Activated CD4-positive, alpha-beta memory T cell treated with anti-CD3 and anti-CD28 coated beads, Interleukin-2, amount 10 ng/mL, durations not matched to agents 7 days and 5 days (primary cell): ENCODE data around the gene LAMB4. TPM values are rescaled to one million over a fixed set of nuclear protein-coding genes. Genes with fewer than 3 reads are reported as not detected.

Experiments used
- CTCF ChIA-PET: fragments of 350-600 bp; sonication (Branson Sonifier 250); formaldehyde crosslinking; loops from one replicate; lab custom pipeline; 2021; ENCODE audit warnings: antibody characterized with exemption, inconsistent platforms; lab: Charles Lee
- POLR2A ChIA-PET: fragments of 350-600 bp; sonication (Branson Sonifier 250); formaldehyde crosslinking; loops from one replicate; lab custom pipeline; 2021; ENCODE audit warnings: antibody characterized with exemption; lab: Charles Lee
- DNase-seq: peaks from one replicate; pipeline ENCODE4 v3.0.0-alpha.2; 2020
- H3K27ac Mint-ChIP-seq: one replicate; pipeline ENCODE4 v1.8.0; 2021; ENCODE audit warnings: mild to moderate bottlenecking, mixed read lengths
- H3K27me3 Mint-ChIP-seq: one replicate; pipeline ENCODE4 v1.8.0; 2021; ENCODE audit warnings: mixed read lengths
- H3K36me3 Mint-ChIP-seq: one replicate; pipeline ENCODE4 v1.8.0; 2021; ENCODE audit warnings: low read depth, mixed read lengths
- H3K4me1 Mint-ChIP-seq: one replicate; pipeline ENCODE4 v1.8.0; 2021; ENCODE audit warnings: mixed read lengths
- H3K4me3 Mint-ChIP-seq: one replicate; pipeline ENCODE4 v1.8.0; 2021; ENCODE audit warnings: mild to moderate bottlenecking, mixed read lengths
- H3K9me3 Mint-ChIP-seq: one replicate; pipeline ENCODE4 v1.8.0; 2021; ENCODE audit warnings: mixed read lengths
- total RNA-seq, 2 experiments: library from RNA; stranded (reverse); gene quantifications; one replicate each; pipeline ENCODE4 v1.2.3, GENCODE V29; 2021

LAMB4 gene, protein sequence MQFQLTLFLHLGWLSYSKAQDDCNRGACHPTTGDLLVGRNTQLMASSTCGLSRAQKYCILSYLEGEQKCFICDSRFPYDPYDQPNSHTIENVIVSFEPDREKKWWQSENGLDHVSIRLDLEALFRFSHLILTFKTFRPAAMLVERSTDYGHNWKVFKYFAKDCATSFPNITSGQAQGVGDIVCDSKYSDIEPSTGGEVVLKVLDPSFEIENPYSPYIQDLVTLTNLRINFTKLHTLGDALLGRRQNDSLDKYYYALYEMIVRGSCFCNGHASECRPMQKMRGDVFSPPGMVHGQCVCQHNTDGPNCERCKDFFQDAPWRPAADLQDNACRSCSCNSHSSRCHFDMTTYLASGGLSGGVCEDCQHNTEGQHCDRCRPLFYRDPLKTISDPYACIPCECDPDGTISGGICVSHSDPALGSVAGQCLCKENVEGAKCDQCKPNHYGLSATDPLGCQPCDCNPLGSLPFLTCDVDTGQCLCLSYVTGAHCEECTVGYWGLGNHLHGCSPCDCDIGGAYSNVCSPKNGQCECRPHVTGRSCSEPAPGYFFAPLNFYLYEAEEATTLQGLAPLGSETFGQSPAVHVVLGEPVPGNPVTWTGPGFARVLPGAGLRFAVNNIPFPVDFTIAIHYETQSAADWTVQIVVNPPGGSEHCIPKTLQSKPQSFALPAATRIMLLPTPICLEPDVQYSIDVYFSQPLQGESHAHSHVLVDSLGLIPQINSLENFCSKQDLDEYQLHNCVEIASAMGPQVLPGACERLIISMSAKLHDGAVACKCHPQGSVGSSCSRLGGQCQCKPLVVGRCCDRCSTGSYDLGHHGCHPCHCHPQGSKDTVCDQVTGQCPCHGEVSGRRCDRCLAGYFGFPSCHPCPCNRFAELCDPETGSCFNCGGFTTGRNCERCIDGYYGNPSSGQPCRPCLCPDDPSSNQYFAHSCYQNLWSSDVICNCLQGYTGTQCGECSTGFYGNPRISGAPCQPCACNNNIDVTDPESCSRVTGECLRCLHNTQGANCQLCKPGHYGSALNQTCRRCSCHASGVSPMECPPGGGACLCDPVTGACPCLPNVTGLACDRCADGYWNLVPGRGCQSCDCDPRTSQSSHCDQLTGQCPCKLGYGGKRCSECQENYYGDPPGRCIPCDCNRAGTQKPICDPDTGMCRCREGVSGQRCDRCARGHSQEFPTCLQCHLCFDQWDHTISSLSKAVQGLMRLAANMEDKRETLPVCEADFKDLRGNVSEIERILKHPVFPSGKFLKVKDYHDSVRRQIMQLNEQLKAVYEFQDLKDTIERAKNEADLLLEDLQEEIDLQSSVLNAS (N-terminal part only)
- not detected for total RNA-seq

DNA sequence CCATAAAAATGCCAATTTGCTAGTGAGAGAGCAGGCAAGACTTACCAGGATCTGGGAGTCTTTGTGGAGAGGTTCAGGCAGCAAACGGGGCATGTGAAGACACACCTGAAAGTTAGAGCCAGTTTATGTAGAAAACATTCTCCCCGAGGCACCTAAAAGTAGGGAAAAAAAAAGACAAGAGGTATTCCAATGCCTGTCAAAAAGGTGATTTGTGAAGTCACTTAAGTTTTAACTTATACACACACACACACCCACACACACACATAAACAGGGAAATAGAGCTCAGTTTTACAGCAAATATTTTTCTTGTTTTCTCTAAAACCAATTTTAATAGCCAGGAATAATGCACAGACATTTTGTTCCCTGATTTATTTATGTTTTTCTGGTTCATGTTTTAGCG lies at the start of gene LAMB4:
Gene LAMB4, minus strand, starts transcription at position 101 of the 400 bp plus-strand sequence. CDS start 7,197 bp downstream, outside the sequence.
- ChIA-PET CTCF (interaction anchor here (1.9 kb wide), 1 partner anchor 15 kb away, joined by 7 read pairs; no protein-coding TSS in a partner anchor), POLR2A (no interaction called here)
- H3K36me3 Mint-ChIP-seq = no peaks in the 10 kb centered on the region
- DNase-seq = no peak
- peaks cover 43% of the 10 kb centered on the region for H3K27me3 Mint-ChIP-seq
- H3K9me3 Mint-ChIP-seq = no peaks in the 10 kb centered on the region
- no peak within 1 kb of the TSS for H3K27ac Mint-ChIP-seq
- peaks cover 5% of the 10 kb centered on the region for H3K4me1 Mint-ChIP-seq
- no peak within 1 kb of the TSS for H3K4me3 Mint-ChIP-seq

GRCh38 chr7:108178398-108178797 lies 48.2 kb upstream of the LAMB4 start:
- Mint-ChIP-seq H3K9me3 (no peaks in the 10 kb centered on the region), H3K4me3 (no peak overlapping the region), H3K36me3 (no peaks in the 10 kb centered on the region), H3K27me3 (peaks cover 12% of the 10 kb centered on the region), H3K4me1 (no peaks in the 10 kb centered on the region), H3K27ac (no peak overlapping the region)
- no peak for DNase-seq
- POLR2A ChIA-PET = no interaction called here
- CTCF ChIA-PET = interaction anchor here (1.2 kb wide), 1 partner anchor 279 kb away, joined by 3 read pairs; no protein-coding TSS in a partner anchor

DNA sequence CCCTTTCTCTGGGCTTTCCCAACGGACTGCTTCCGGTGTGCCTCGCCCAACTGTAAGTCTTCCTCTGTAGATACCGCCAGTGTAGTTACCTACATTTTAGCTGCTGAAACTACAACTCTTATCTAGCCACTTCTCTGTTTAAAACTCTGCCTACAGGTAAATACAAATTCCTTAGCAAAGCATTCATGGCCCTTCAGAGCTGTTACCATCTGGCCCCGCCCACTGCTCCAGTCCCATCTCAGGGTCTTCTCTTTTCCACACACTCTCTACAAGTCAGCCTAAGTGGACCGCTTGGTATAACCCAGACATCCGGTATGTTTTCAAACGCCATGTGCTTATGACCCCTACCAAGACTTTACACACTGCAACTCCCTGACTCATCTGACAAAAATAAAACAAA lies 41.0 kb upstream of the LAMB4 start:
- no peak overlapping the region for H3K4me3 Mint-ChIP-seq
- no peak for DNase-seq
- H3K4me1 Mint-ChIP-seq = no peaks in the 10 kb centered on the region
- H3K9me3 Mint-ChIP-seq = no peaks in the 10 kb centered on the region
- ChIA-PET CTCF (interaction anchor here (1.6 kb wide), 1 partner anchor 326 kb away, joined by 5 read pairs; no protein-coding TSS in a partner anchor), POLR2A (no interaction called here)
- H3K27me3 Mint-ChIP-seq = peaks cover 6% of the 10 kb centered on the region
- H3K36me3 Mint-ChIP-seq = no peaks in the 10 kb centered on the region
- H3K27ac Mint-ChIP-seq = no peak overlapping the region

- no peaks in the 10 kb centered on the region for H3K36me3 Mint-ChIP-seq
- peaks cover 6% of the 10 kb centered on the region for H3K27me3 Mint-ChIP-seq
- H3K4me1 Mint-ChIP-seq = no peaks in the 10 kb centered on the region
- H3K4me3 Mint-ChIP-seq = no peak overlapping the region
- H3K9me3 Mint-ChIP-seq = no peaks in the 10 kb centered on the region
- H3K27ac Mint-ChIP-seq = no peak overlapping the region
- ChIA-PET POLR2A (no interaction called here), CTCF (interaction anchor here (1.6 kb wide), 1 partner anchor 327 kb away, joined by 5 read pairs; no protein-coding TSS in a partner anchor)
- DNase-seq = no peak
These were observed 40.1 kb upstream of the LAMB4 start for GRCh38 chr7:108170251-108170650.

DNA sequence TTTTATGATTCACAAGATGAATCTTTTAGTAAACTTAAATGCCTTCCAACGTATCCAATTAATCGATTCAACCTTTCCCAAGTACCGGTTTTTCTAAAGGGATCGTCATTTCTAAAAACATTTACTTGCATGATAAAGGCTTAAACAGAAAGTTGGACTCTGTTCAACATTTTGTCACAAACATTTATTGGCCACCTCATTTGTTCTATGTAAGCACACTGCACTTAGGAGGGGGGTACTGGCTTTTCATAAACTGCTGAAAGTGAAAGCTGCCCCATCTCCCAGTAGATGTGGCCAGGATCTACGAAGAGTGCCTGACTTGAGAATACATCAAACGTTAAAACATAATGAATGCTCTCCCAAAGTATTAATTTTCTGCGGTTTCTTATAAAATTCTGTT lies 37.3 kb upstream of the LAMB4 start:
- no peak overlapping the region for H3K27ac Mint-ChIP-seq
- ChIA-PET POLR2A (no interaction called here), CTCF (no interaction called here)
- no peaks in the 10 kb centered on the region for H3K9me3 Mint-ChIP-seq
- H3K4me1 Mint-ChIP-seq = no peaks in the 10 kb centered on the region
- no peak overlapping the region for H3K4me3 Mint-ChIP-seq
- peaks cover 4% of the 10 kb centered on the region for H3K27me3 Mint-ChIP-seq
- no peaks in the 10 kb centered on the region for H3K36me3 Mint-ChIP-seq
- DNase-seq = no peak

DNA sequence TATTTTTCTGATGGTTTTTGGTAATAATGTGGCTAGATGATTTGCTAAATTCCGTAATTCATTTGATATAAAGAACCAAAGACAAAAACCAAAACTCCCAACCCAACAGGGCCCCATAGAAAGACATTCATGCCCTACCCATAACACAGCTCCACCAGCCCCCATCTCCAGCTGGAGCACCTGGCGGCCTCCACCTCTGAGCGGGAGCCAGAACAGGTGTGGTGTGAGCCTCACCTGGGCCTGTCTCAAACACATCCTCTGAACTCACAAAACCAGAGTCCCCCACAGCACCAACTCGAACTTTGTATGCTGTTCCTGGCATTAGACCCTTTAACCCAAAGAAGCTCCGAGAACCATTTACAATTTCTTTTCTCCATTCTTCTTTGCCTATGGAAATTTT lies 36.5 kb upstream of the LAMB4 start:
- Mint-ChIP-seq H3K4me1 (no peaks in the 10 kb centered on the region), H3K27me3 (peaks cover 4% of the 10 kb centered on the region), H3K36me3 (no peaks in the 10 kb centered on the region), H3K27ac (no peak overlapping the region), H3K9me3 (no peaks in the 10 kb centered on the region), H3K4me3 (no peak overlapping the region)
- POLR2A ChIA-PET = no interaction called here
- DNase-seq = no peak
- CTCF ChIA-PET = no interaction called here

DNA sequence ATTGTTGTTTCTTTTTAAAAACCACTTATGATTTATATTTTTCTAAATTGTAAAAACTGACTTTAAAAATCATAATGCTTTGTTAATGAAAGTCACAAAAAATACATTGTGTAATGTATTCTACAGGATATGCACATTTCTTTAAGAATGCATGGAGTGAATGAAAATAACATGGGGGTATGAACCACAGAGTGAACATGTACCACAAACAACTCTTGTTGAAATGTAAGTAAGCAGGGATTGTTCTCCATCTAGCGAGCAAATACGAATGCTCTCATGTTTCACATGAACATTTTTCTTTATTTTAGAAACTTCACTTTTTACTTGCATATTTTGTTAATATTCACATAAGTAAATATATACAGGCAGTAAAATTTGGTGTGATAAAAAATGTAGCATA lies 35.6 kb upstream of the LAMB4 start:
- peaks cover 7% of the 10 kb centered on the region for H3K27me3 Mint-ChIP-seq
- H3K4me3 Mint-ChIP-seq = no peak overlapping the region
- POLR2A ChIA-PET = no interaction called here
- DNase-seq = no peak
- no peaks in the 10 kb centered on the region for H3K9me3 Mint-ChIP-seq
- no peaks in the 10 kb centered on the region for H3K4me1 Mint-ChIP-seq
- H3K27ac Mint-ChIP-seq = no peak overlapping the region
- CTCF ChIA-PET = no interaction called here
- no peaks in the 10 kb centered on the region for H3K36me3 Mint-ChIP-seq

DNA sequence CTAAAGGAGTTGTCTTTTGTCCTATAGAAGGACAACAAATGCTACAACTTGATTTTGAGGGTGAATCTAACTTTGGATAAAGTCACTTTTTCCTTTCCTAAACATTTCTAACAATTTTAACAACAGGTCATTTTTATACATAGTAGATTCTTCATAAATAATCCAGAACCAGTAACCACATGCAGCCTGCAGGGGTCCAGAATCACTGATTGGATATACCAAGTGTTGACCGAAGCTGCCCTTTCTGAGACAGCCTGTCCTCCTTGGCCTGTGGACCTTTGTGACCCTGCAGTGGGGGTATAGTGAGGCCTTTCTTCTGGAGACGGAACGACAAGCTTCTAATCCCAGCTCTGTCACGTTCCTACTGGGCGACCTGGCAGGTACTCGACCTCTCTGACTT lies 34.8 kb upstream of the LAMB4 start:
- ChIA-PET CTCF (no interaction called here), POLR2A (no interaction called here)
- Mint-ChIP-seq H3K36me3 (no peaks in the 10 kb centered on the region), H3K27ac (no peak overlapping the region), H3K4me1 (no peaks in the 10 kb centered on the region), H3K9me3 (no peaks in the 10 kb centered on the region), H3K27me3 (peaks cover 7% of the 10 kb centered on the region), H3K4me3 (no peak overlapping the region)
- DNase-seq = no peak

DNA sequence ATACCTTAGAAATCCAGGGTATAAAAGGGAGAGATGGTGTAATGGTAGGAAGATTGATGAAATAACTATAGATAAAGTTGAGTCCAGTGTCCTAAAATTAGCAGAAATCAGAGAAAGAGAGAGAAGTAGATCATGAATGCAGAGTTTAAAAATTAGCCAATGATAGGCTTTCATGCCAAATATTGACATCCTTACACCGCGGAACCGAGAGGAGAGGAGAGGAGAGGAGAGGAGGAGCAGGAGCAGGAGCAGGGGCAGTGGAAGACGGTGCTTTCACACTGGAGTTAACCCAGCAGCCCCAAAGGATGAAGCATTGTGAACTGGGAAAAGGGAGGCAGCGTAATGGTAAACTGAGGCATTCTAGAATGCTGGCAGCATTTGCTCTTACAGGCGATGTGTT lies 34.2 kb upstream of the LAMB4 start:
- H3K4me1 Mint-ChIP-seq = no peaks in the 10 kb centered on the region
- no peak for DNase-seq
- H3K4me3 Mint-ChIP-seq = no peak overlapping the region
- H3K27me3 Mint-ChIP-seq = peaks cover 7% of the 10 kb centered on the region
- no peaks in the 10 kb centered on the region for H3K36me3 Mint-ChIP-seq
- ChIA-PET POLR2A (no interaction called here), CTCF (no interaction called here)
- H3K9me3 Mint-ChIP-seq = no peaks in the 10 kb centered on the region
- no peak overlapping the region for H3K27ac Mint-ChIP-seq

- POLR2A ChIA-PET = no interaction called here
These were observed 28.6 kb upstream of the LAMB4 start for GRCh38 chr7:108158776-108159175.

GRCh38 chr7:108157606-108158335 lies 27.6 kb upstream of the LAMB4 start:
- POLR2A ChIA-PET = no interaction called here
- Mint-ChIP-seq H3K36me3 (no peaks in the 10 kb centered on the region), H3K27ac (no peak overlapping the region), H3K27me3 (peaks cover 14% of the 10 kb centered on the region), H3K4me1 (no peaks in the 10 kb centered on the region), H3K9me3 (no peaks in the 10 kb centered on the region), H3K4me3 (no peak overlapping the region)
- CTCF ChIA-PET = no interaction called here
- DNase-seq = no peak

More at GRCh38 chr7:108158776-108159175, 28.6 kb upstream of the LAMB4 start:
- Mint-ChIP-seq H3K36me3 (no peaks in the 10 kb centered on the region), H3K27ac (no peak overlapping the region), H3K4me3 (no peak overlapping the region), H3K27me3 (peaks cover 17% of the 10 kb centered on the region), H3K9me3 (no peaks in the 10 kb centered on the region), H3K4me1 (no peaks in the 10 kb centered on the region)
- CTCF ChIA-PET = interaction anchor here (0.6 kb wide), 1 partner anchor 62 kb away, joined by 4 read pairs; no protein-coding TSS in a partner anchor
- no peak for DNase-seq
